GM18526 (cell line): Measurements from ENCODE around the gene CRABP2.

Source experiments
- POLR2A ChIP-seq: IDR thresholded peaks from 3 replicates; pipeline ENCODE4 v1.6.1; 2011; ENCODE audit not compliant: insufficient read length; ENCODE audit errors: extremely low read depth

The CRABP2 gene

DNA sequence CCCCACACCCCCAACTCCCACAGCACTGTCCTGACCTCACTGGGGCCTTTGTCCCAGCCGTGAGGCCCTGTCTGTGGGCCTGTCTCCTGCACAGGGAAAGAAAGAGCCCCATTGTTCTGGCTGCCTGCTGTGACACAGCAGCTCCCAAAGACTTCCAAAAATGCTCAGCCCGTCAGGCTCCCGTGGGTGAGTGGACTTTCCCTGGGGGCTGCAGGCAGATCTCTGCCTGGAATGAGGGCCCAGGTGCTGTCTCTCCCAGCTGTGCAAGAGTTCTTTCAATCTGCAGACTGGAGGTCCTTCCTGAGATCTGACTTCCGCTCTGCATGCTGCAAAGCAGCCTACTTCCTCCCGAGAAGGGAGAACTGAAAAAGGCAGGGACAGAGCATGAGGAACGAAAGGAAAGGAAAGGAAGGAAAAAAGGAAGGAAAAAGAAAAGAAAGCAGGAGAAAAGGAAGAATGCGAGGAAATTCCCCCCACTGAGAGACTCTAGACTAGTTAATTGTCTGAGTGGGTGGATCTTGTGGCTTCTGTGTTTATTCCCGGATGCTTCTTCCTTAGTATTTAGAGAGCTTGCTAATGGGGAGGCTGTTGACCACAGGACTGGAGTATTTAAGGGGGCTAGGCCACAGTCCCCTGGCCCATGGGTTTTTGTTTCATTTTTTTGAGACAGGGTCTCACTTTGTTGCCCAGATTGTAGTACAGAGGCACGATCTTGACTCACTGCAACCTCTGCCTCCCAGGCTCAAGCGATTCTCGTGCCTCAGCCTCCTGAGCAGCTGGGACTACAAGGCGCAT is 43.2 kb downstream of the CRABP2 start:
- TF ChIP-seq POLR2A: no peak

DNA sequence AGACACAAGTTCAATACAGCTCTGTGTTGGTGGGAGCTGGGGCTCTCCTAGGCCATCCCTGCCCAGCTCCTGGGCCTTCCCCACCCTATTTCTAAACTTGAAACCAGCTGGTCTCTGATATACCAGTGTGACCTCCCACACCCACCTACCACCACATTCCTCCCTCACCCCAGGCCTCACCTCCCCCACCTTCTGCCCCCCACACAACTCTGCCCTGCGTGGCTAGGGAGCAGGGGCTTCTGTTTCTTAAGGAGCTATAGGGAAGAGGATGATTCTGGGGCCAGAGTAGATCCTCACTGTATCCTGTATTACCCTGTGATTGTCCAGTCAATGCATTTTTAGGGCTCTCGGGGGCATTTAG is 44.7 kb downstream of the CRABP2 start:
- no peak for TF ChIP-seq POLR2A

DNA sequence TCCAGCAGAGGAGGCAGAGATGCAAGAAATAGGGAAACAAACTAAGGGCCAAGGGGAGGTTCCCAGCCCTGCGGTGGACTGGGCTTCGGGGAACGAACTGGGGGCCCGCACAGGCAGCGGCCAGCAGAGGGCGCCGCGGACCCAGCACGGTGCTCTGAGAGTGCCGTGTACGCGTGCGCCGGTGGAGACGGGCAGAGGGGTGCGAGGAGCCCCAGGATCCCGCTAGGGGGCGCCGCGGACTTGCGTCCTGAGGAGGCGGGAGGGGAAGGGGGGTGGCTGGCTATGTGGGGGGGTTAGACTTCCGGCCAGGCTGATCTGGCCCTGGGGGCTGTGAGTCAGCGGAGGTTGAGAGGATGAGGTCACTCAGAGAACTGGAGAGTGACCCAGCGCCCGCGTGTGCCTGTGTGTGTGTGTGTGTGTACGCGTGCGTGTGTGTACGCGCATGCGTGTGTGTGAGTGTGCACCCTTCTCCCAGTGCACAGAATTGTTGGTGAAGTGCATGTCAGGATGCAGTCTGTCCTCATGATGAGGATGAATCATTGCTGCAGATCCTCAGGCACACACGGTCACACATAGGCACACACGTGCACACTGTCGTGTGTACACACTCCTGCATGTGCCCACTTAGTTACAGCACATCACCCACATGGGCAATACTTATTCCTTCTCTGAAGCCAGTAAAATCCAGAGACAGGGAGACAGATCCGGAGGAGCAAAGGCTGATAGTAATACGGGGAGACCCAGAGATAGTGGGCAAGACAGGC is 45.2 kb downstream of the CRABP2 start:
- TF ChIP-seq POLR2A: no peak

DNA sequence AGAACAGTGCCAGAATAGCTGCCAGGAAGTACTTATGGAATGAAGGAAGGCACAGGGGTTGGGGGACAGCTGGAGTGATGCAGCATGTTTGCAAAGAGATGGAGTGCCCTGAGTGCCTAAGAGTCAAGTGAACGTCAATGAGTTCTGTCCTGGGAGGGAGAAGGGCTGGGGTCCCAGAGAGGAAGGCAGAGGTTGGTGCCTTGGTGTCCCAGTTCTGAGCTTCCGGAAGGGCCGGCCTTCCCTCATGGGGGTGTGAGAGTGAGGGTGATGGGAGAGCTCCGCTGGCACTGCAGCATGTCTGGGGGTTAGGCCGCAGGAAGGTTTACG is 45.8 kb downstream of the CRABP2 start:
- TF ChIP-seq POLR2A: no peak

DNA sequence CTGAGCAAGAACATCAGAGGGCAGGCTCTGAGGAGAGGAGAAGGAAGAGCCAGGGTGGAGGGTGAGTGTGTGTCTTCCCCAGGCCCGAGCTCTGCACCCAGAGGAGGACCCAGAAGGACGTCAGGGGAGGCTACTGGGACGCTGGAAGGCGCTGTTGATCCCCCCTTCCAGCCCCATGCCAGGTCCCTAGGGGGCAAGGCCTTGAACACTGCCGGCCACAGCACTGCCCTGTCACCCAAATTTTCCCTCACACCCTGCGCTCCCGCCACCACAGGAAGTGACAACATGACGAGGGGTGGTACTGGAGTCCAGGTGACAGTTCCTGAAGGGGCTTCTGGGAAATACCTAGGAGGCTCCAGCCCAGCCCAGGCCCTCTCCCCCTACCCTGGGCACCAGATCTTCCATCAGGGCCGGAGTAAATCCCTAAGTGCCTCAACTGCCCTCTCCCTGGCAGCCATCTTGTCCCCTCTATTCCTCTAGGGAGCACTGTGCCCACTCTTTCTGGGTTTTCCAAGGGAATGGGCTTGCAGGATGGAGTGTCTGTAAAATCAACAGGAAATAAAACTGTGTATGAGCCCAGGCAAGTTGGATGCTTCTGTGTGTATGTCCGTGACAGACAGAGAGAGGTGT is 46.3 kb downstream of the CRABP2 start:
- TF ChIP-seq POLR2A: no peak

DNA sequence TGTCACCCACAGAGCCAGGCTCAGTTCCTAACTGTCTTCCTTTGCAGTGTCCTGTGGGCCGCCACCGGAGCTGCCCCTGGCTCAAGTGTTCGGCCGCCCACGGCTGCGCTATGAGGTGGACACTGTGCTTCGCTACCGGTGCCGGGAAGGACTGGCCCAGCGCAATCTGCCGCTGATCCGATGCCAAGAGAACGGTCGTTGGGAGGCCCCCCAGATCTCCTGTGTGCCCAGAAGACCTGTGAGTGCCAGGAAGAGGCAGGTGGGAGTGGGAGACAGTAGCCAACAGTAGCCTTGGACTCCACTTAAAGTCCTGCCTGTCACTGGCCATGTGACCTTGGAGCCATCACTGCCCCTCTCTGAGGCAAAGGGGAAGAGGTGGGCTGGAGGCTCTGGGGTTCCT is 46.9 kb downstream of the CRABP2 start:
- no peak for TF ChIP-seq POLR2A

DNA sequence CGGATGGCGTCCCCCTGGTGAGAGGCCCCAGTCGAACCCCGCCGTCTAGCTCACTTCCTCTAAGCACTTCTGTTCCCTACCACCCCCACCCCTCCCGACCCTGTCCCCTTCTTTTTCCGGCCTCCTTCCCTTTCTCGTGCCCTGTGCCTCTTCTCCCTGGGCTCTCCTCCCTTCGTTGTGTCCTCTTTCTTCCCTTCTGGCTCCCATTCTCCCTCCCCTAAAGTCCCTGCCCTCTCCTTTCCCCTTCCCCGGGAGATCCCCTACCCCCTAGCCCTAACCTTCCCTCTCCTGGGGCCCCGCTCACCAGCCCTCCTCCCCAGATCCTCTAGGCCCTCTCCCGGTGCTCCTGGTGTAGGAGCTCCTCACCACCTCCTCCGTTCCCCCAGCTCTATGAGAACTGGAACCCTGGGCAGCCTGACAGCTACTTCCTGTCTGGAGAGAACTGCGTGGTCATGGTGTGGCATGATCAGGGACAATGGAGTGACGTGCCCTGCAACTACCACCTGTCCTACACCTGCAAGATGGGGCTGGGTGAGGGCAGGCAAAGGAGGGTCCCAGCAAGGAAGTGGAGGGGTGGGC is 47.6 kb downstream of the CRABP2 start:
- no peak for TF ChIP-seq POLR2A

DNA sequence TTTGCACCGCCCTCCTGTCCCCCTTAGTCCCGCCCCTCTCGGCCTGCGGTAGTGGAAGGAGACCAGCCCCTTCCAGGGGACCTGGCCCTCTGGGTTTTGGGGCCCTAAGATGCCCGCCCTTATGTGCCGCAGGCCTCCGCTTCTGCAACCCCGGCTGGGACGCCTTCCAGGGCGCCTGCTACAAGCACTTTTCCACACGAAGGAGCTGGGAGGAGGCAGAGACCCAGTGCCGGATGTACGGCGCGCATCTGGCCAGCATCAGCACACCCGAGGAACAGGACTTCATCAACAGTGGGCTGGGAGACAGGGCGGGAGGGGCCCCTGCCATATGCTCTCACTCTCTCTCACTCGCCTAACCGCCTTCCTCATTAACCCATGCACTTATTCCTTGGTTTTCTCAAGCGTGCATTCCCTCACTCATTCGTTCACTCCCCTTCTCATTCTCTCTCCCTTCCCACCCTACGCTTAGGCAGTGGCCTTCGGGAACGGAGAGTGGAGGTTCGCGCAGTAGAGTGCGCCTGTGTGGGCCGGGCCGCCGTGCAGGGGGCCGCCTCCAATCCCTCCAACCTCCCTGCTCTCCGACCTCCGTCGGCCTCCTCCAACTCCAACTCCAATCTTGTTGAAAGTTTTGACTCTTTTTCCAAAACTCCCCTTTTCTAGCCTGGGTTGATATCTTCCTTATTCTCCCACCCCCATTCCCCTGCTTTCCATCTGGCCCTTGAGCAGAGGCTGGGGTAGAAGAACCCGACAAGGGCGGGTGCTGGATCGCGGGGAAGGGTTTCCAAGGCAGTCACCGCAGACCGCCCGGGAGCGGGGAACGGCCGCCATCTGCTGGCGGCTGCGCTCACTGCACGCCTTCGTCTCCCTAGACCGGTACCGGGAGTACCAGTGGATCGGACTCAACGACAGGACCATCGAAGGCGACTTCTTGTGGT is 48.3 kb downstream of the CRABP2 start:
- no peak for TF ChIP-seq POLR2A

DNA sequence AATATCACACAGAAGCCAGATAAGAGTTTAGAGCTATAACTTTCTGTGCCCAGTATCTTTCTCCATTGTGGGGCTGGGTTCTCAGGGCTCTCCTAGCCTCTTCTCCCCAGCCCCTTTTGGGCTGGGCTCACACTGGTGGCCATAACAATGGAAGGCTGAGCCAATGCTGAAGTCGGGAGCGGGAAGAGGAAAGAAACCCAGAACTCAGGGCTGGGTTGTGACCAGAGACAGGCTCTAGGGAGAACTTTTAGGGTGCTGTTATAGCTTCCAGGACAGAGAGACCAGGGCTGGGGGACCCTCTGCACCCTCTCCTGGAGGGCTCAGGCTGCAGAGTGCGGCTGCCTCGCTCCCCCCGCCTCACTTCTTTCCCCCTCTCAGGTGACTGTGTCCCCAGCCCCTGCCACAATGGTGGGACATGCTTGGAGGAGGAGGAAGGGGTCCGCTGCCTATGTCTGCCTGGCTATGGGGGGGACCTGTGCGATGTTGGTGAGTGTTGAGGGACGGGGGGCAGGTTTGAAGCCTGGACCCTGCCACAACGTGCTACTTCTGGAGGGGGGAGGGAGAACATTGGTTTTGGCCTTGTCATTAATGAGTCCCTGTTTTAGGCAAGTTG is 49.4 kb downstream of the CRABP2 start:
- TF ChIP-seq POLR2A: no peak

DNA sequence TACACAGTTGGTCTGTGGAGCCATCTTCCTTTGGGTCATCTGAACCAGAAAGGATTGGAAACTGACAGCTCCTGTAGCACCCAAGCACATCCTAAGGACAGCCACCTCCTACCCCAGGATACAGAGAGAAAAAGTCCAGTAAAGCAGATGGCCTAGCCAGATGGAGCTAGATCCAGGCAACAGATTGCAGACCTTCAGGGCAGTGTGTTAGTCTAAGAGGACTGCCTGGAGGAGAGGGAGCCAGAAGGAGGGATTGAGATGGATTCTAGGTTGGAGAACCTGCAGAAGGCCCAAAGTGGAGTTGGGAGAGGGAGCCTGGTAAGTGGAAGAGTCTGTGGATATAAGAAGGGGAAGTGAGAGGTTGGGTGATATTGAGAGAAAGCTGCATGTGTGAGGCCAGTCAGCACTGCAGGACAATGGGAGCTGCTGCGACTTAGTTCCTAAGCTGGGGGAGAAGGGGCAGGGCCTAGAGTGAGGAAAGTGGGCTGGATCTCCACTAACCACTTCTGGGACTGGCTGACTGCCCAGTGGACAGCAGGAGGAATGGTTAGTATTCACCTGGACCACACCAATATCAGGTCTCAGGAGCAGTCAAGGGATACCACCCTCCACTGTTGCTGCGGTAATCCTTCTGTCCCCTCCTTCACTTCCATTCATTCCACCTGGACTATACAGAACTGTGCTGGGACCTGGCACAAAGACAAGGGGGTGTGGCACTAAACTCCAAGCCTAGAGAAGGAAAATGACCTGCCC is 50.1 kb downstream of the CRABP2 start:
- TF ChIP-seq POLR2A: no peak

DNA sequence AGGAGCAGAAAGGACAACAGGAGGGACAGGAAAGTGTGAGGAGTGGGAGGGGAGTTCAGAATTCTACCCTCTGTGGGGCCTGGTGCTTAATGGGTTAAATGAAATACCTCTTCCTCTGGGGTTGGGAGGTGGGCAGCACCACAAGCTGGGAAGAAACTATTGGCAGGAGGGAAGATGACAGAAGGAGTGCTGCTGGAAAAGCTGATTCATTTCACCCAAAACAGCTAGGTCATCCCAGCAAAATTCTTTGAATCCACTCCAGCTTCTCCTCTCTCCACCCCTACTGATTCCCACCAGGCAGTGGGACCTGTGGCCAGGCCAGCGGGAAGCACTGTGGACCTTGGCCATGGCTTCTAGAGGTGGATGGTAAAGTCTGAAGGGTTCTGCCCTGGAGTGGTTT is 50.7 kb downstream of the CRABP2 start:
- TF ChIP-seq POLR2A: no peak

DNA sequence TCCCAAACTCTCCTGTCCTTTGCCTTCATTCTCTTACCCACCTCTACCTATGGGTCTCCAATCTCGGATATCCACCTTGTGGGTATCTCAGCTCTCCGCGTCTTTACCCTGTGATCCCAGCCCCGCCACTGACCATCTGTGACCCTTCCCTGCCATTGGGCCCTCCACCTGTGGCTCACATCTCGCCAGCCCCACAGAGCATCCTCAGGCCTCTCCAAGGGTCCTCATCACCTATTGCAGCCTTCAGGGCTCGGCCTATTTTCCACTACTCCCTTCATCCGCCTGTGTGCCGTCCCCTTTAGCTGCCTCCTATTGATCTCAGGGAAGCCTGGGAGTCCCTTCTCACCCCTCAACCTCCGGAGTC is 52.4 kb downstream of the CRABP2 start:
- no peak for TF ChIP-seq POLR2A

DNA sequence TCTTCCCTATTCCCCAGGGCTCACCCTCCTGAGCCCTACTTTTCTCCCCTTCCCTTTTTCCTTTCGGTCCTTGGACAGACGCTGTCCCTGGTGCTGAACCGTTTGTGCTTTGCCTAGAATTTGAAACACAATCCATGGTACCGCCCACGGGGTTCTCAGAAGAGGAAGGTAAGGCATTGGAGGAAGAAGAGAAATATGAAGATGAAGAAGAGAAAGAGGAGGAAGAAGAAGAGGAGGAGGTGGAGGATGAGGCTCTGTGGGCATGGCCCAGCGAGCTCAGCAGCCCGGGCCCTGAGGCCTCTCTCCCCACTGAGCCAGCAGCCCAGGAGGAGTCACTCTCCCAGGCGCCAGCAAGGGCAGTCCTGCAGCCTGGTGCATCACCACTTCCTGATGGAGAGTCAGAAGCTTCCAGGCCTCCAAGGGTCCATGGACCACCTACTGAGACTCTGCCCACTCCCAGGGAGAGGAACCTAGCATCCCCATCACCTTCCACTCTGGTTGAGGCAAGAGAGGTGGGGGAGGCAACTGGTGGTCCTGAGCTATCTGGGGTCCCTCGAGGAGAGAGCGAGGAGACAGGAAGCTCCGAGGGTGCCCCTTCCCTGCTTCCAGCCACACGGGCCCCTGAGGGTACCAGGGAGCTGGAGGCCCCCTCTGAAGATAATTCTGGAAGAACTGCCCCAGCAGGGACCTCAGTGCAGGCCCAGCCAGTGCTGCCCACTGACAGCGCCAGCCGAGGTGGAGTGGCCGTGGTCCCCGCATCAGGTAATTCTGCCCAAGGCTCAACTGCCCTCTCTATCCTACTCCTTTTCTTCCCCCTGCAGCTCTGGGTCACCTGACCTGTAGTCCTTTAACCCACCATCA is 53.0 kb downstream of the CRABP2 start:
- TF ChIP-seq POLR2A: no peak
